Measurements from ENCODE around the gene CNOT3.

GRCh38 chr19:54156490-54156889 is 18.9 kb downstream of the CNOT3 start:
- no peak for TF ChIP-seq CTCF (IDR thresholded peaks at IDR 0.05; ENCODE audit: poor library complexity)
- no peak for TF ChIP-seq EZH2 (IDR thresholded peaks at IDR 0.05; ENCODE audit: borderline replicate concordance)
